Adrenal gland (tissue), 5 donors: ENCODE results near the gene TEKTIP1.

Experiments
- CTCF ChIP-seq, 6 experiments: fragments of 450-650 bp in 4 of 6; fragments of 200-600 bp in 2 of 6; sonication (generic) in 1 of 6; IDR thresholded peaks; 1 replicate in 5 of 6; 2 replicates in 1 of 6; pipeline versions ENCODE4 v1.5.1 to v1.8.0; 2016 to 2021; ENCODE audit warnings: antibody characterized with exemption in 6 of 6, mild to moderate bottlenecking in 2 of 6, moderate library complexity in 1 of 6
- POLR2A ChIP-seq, 2 donors: fragments of 450-650 bp; IDR thresholded peaks; one replicate each; pipeline ENCODE4 v1.6.1; 2017; ENCODE audit warnings: antibody characterized with exemption in 2 of 2, mild to moderate bottlenecking in 2 of 2, moderate library complexity in 1 of 2
- donor health status: DM: no; HTN: no; CAD: no.

- no peak for TF ChIP-seq POLR2A (IDR thresholded peaks at IDR 0.05)
- no peak for TF ChIP-seq CTCF (IDR thresholded peaks at IDR 0.05)
Measured at GRCh38 chr19:3551792-3552095, 12.8 kb downstream of the TEKTIP1 start.
